B cell (primary cell): ENCODE measurements around the gene IQCC. TPM values are rescaled to one million over a fixed set of nuclear protein-coding genes. Genes with fewer than 3 reads are reported as not detected.

Experiments
- ATAC-seq: fragments of 200-7000 bp; cut with Tn5 transposase; one replicate; pipeline ENCODE4 v1.10.0; 2021; ENCODE audit warnings: low read depth, mild to moderate bottlenecking, moderate number of reproducible peaks, moderate library complexity
- CTCF ChIA-PET: fragments of 350-600 bp; sonication (Branson Sonifier 250); formaldehyde crosslinking; loops from one replicate; lab custom pipeline; 2021; ENCODE audit warnings: antibody characterized with exemption, inconsistent platforms; lab: Charles Lee
- POLR2A ChIA-PET: fragments of 350-600 bp; sonication (Branson Sonifier 250); formaldehyde crosslinking; loops from one replicate; lab custom pipeline; 2021; ENCODE audit warnings: antibody characterized with exemption; lab: Charles Lee
- DNase-seq: peaks from one replicate; pipeline ENCODE4 v3.0.0; 2013
- H2AFZ ChIP-seq: 2 replicates; pipeline ENCODE4 v1.6.1; 2012; ENCODE audit warnings: mild to moderate bottlenecking, low read depth, low read length; ENCODE audit not compliant: insufficient read depth, poor library complexity, severe bottlenecking
- H3K27ac ChIP-seq, 2 donors: 1 replicate in 1 of 2; 2 replicates in 1 of 2; pipeline ENCODE4 v1.5.1; 2012 to 2013; ENCODE audit warnings: low read length in 2 of 2, mild to moderate bottlenecking in 2 of 2, moderate library complexity in 1 of 2
- H3K27me3 ChIP-seq, 4 experiments: fragments of 200-600 bp in 1 of 4; sonication (generic) in 1 of 4; replicated peaks in 1 of 4; 1 replicate in 2 of 4; 2 replicates in 2 of 4; pipeline versions ENCODE4 v1.6.1 to v1.7.0; 2013 to 2016; ENCODE audit warnings: low read length in 3 of 4, mild to moderate bottlenecking in 2 of 4, mixed read lengths in 1 of 4, moderate library complexity in 1 of 4; ENCODE audit not compliant: insufficient read depth in 4 of 4, control insufficient read depth in 3 of 4; ENCODE audit errors: control extremely low read depth in 1 of 4
- H3K36me3 ChIP-seq, 2 experiments: replicated peaks in 1 of 2; 1 replicate in 1 of 2; 2 replicates in 1 of 2; pipeline versions ENCODE4 v1.6.1 to v1.7.1; 2013; ENCODE audit warnings: low read length in 1 of 2; ENCODE audit not compliant: insufficient read depth in 2 of 2, control insufficient read depth in 1 of 2; ENCODE audit errors: control extremely low read depth in 1 of 2, extremely low read depth in 1 of 2
- H3K4me1 ChIP-seq, 2 donors: fragments of 200-600 bp in 1 of 2; sonication (generic) in 1 of 2; 1 replicate in 1 of 2; 2 replicates in 1 of 2; pipeline versions ENCODE4 v1.5.1 to v1.6.1; 2013 to 2017; ENCODE audit warnings: low read length in 2 of 2; ENCODE audit not compliant: control insufficient read depth in 2 of 2, insufficient read depth in 2 of 2
- H3K4me2 ChIP-seq: replicated peaks from 2 replicates; pipeline ENCODE3; 2012; ENCODE audit warnings: mild to moderate bottlenecking, low read depth, low read length; ENCODE audit not compliant: poor library complexity, severe bottlenecking
- H3K4me3 ChIP-seq, 5 experiments: fragments of 200-600 bp in 1 of 5; sonication (generic) in 1 of 5; 1 replicate in 3 of 5; 2 replicates in 2 of 5; pipeline versions ENCODE4 v1.5.1 to v1.7.0; 2011 to 2016; ENCODE audit warnings: low read length in 4 of 5, mild to moderate bottlenecking in 4 of 5, low read depth in 2 of 5, control low read depth in 1 of 5, moderate library complexity in 1 of 5; ENCODE audit not compliant: insufficient read depth in 1 of 5; ENCODE audit errors: control extremely low read depth in 1 of 5, extremely low read depth in 1 of 5
- H3K79me2 ChIP-seq: fragments of 200-600 bp; sonication (generic); one replicate; pipeline ENCODE4 v1.6.0; 2016; ENCODE audit warnings: low read length; ENCODE audit not compliant: control insufficient read depth, insufficient read depth
- H3K9ac ChIP-seq: fragments of 200-600 bp; sonication (generic); 2 replicates; pipeline ENCODE4 v1.6.1; 2017; ENCODE audit warnings: mild to moderate bottlenecking, low read length, moderate library complexity
- H3K9me3 ChIP-seq, 3 donors: one replicate each; pipeline versions ENCODE4 v1.6.1 to v1.7.1; 2013; ENCODE audit warnings: low read length in 2 of 3; ENCODE audit not compliant: control insufficient read depth in 2 of 3, insufficient read depth in 1 of 3; ENCODE audit errors: control extremely low read depth in 1 of 3
- H4K20me1 ChIP-seq: 2 replicates; pipeline ENCODE4 v1.6.0; 2012; ENCODE audit warnings: mild to moderate bottlenecking, low read length; ENCODE audit not compliant: insufficient read depth, control insufficient read depth, poor library complexity, severe bottlenecking
- H3K27ac Mint-ChIP-seq: one replicate; pipeline ENCODE4 v1.8.0; 2021; ENCODE audit warnings: mixed read lengths
- H3K27me3 Mint-ChIP-seq: one replicate; pipeline ENCODE4 v1.8.0; 2021; ENCODE audit warnings: mixed read lengths
- H3K4me1 Mint-ChIP-seq: one replicate; pipeline ENCODE4 v1.8.0; 2021; ENCODE audit warnings: mixed read lengths
- H3K4me3 Mint-ChIP-seq: one replicate; pipeline ENCODE4 v1.8.0; 2021; ENCODE audit warnings: mixed read lengths
- H3K9me3 Mint-ChIP-seq: one replicate; pipeline ENCODE4 v1.8.0; 2022; ENCODE audit warnings: mixed read lengths; ENCODE audit not compliant: insufficient read depth
- CTCF ChIP-seq: fragments of 200-600 bp; IDR thresholded peaks from one replicate; pipeline ENCODE4 v1.8.0; 2022; ENCODE audit warnings: antibody characterized with exemption, mild to moderate bottlenecking
- EZH2 ChIP-seq: IDR thresholded peaks from 2 replicates; pipeline ENCODE4 v1.6.1; 2012; ENCODE audit warnings: borderline replicate concordance, low read depth, mild to moderate bottlenecking, moderate library complexity, low read length; ENCODE audit not compliant: insufficient read depth, poor library complexity, severe bottlenecking
- WGBS: methylation state at CpG from one replicate; pipeline ENCODE4 v1.1.5; 2013; ENCODE audit warnings: missing lambda C conversion rate; ENCODE audit not compliant: insufficient coverage; 5-methylcytosine and 5-hydroxymethylcytosine counted together
- intact Hi-C: fragments of 100-400 bp; cut with micrococcal nuclease; formaldehyde crosslinking; loops from one replicate; pipeline ENCODE4 v1.10.0; 2022
- polyA plus RNA-seq: library from polyadenylated mRNA; depleted of rRNA; stranded (reverse); fragments of >200 nt; gene quantifications from 2 replicates; pipeline ENCODE4 v1.2.3, GENCODE V29; 2012
- total RNA-seq, 2 donors: library from RNA; stranded (reverse); fragments of 120-200 nt in 1 of 2; gene quantifications; 1 replicate in 1 of 2; 2 replicates in 1 of 2; pipeline versions ENCODE4 v1.2.3 to v1.2.4, GENCODE V29; 2013 to 2022

IQCC gene
- total and polyA plus RNA-seq, 2 donors (not counting 1 experiment from before 2014, with no cell fraction given): 2.0 to 2.1 TPM

GRCh38 chr1:32215629-32216480, 10.4 kb downstream of the IQCC start:
- Mint-ChIP-seq H3K9me3 (no peaks in the 10 kb centered on the region), H3K27me3 (no peaks in the 10 kb centered on the region), H3K4me1 (peaks cover 13% of the 10 kb centered on the region), H3K4me3 (no peak overlapping the region), H3K27ac (no peak overlapping the region)
- peak; percentile 70 for DNase-seq
- TF ChIP-seq EZH2 (no peak), CTCF (peak; percentile 78)
- ATAC-seq: peak; percentile 81
- no peaks in the 10 kb centered on the region for H3K9me3 ChIP-seq
- H3K36me3 ChIP-seq: peaks cover 3 to 30% of the 10 kb centered on the region in 2 experiments
- H3K4me3 ChIP-seq: no peak overlapping the region
- H4K20me1 ChIP-seq: no peaks in the 10 kb centered on the region
- no peaks in the 10 kb centered on the region for H3K27me3 ChIP-seq
- POLR2A ChIA-PET: interaction anchor here (0.6 to 1.2 kb wide), 4 partner anchors 10 to 144 kb away, joined by 3 to 6 read pairs (median 5); partner anchors contain the start of genes IQCC and LCK
- 88% methylated on average over 8 of the region's 10 CpGs for WGBS
- H3K79me2 ChIP-seq: peaks cover 23% of the 10 kb centered on the region
- H3K4me1 ChIP-seq: peaks cover 6 to 12% of the 10 kb centered on the region in 2 donors
- intact Hi-C loops: loop anchor here (1.0 to 2.0 kb wide), 2 partner anchors 119 to 198 kb away; no protein-coding TSS in a partner anchor
- H2AFZ ChIP-seq: no peak overlapping the region
- CTCF ChIA-PET: interaction anchor here (0.6 to 3.6 kb wide), 61 partner anchors 10 to 303 kb away, joined by 3 to 49 read pairs (median 5); partner anchors contain the start of genes BSDC1, CCDC28B, FAM167B and HDAC1
- H3K4me2 ChIP-seq: no peak overlapping the region
- H3K9ac ChIP-seq: no peak overlapping the region
- H3K27ac ChIP-seq: no peak overlapping the region

- ATAC-seq (no peak), DNase-seq (no peak)
- H3K27ac Mint-ChIP-seq: no peak overlapping the region
- peaks cover 13 to 20% of the 10 kb centered on the region in 2 donors for H3K4me1 ChIP-seq
- H3K36me3 ChIP-seq: peaks cover 3 to 30% of the 10 kb centered on the region in 2 experiments
- no peak overlapping the region for H3K4me3 Mint-ChIP-seq
- no peaks in the 10 kb centered on the region for H3K9me3 Mint-ChIP-seq
- H3K27ac ChIP-seq: no peak overlapping the region
- no peak for TF ChIP-seq CTCF
- no peak for TF ChIP-seq EZH2
- H3K4me3 ChIP-seq: no peak overlapping the region
- H3K79me2 ChIP-seq: peaks cover 28% of the 10 kb centered on the region
- intact Hi-C loops: no loop called here
- 98% methylated on average over 4 of the region's 5 CpGs for WGBS
- no peaks in the 10 kb centered on the region for H4K20me1 ChIP-seq
- H2AFZ ChIP-seq: no peak overlapping the region
- ChIA-PET POLR2A (interaction anchor here (0.6 kb wide), 1 partner anchor 21 kb away, joined by 5 read pairs; no protein-coding TSS in a partner anchor), CTCF (interaction anchor here (0.6 to 3.6 kb wide), 36 partner anchors 10 to 303 kb away, joined by 3 to 49 read pairs (median 7); partner anchors contain the start of genes BSDC1, CCDC28B, FAM167B and HDAC1)
- no peak overlapping the region for H3K4me2 ChIP-seq
- no peaks in the 10 kb centered on the region for H3K27me3 ChIP-seq
- H3K9ac ChIP-seq: no peak overlapping the region
- no peaks in the 10 kb centered on the region for H3K27me3 Mint-ChIP-seq
- no peaks in the 10 kb centered on the region for H3K9me3 ChIP-seq
- peaks cover 20% of the 10 kb centered on the region for H3K4me1 Mint-ChIP-seq
Measured at GRCh38 chr1:32216566-32216965, 11.1 kb downstream of the IQCC start.
